Colonic mucosa (tissue), 4 donors: ENCODE data around the gene FBXL16. TPM values are rescaled to one million over a fixed set of nuclear protein-coding genes. Genes with fewer than 3 reads are reported as not detected.

Experiments
- DNase-seq: peaks from one replicate; pipeline ENCODE4 v3.0.0-alpha.2; 2020
- H3K27ac ChIP-seq: fragments of 200-600 bp; one replicate; pipeline ENCODE4 v1.8.0; 2021
- H3K27me3 ChIP-seq: fragments of 200-600 bp; one replicate; pipeline ENCODE4 v1.8.0; 2021
- H3K36me3 ChIP-seq: fragments of 200-600 bp; one replicate; pipeline ENCODE4 v1.8.0; 2021
- H3K4me1 ChIP-seq: fragments of 200-600 bp; one replicate; pipeline ENCODE4 v1.8.0; 2021; ENCODE audit warnings: mild to moderate bottlenecking
- H3K4me3 ChIP-seq: fragments of 200-600 bp; one replicate; pipeline ENCODE4 v1.8.0; 2021
- H3K9ac ChIP-seq, 2 donors: one replicate each; pipeline ENCODE4 v1.7.0; 2013; ENCODE audit warnings: control low read depth in 2 of 2, low read depth in 2 of 2, low read length in 2 of 2
- H3K9me3 ChIP-seq: fragments of 200-600 bp; one replicate; pipeline ENCODE4 v1.8.0; 2021
- CTCF ChIP-seq: fragments of 200-600 bp; IDR thresholded peaks from one replicate; pipeline ENCODE4 v1.8.0; 2022; ENCODE audit warnings: antibody characterized with exemption, mild to moderate bottlenecking
- intact Hi-C: fragments of 100-400 bp; cut with DNase I; formaldehyde crosslinking; loops from one replicate; pipeline ENCODE4 v1.14.1; 2022
- total RNA-seq, 2 donors: library from RNA; stranded (reverse); fragmentation: NEBNext Ultra II Directional in 1 of 2; extraction: Animal tissue kit (Norgen Biotek cat#: 25700) in 1 of 2; gene quantifications; one replicate each; pipeline ENCODE4 v1.2.1, GENCODE V29; 2021
- donor health status: healthy.
- donor health status: DM: no; HTN: no; CAD: no.
- donor health status: DM: no; HTN: no; CAD: no.

Gene FBXL16
- total RNA-seq, 2 donors from 2014 or later: 2.0 to 2.2 TPM

GRCh38 chr16:689175-689897 lies 16.3 kb downstream of the FBXL16 start:
- peaks cover 20% of the 10 kb centered on the region for H3K4me1 ChIP-seq
- DNase-seq: no peak
- intact Hi-C loops: no loop called here
- peak overlapping the region; percentile 75 for H3K4me3 ChIP-seq
- peaks cover 17% of the 10 kb centered on the region for H3K27me3 ChIP-seq
- H3K9ac ChIP-seq: peak overlapping the region; percentile 79 to 89
- no peaks in the 10 kb centered on the region for H3K36me3 ChIP-seq
- no peaks in the 10 kb centered on the region for H3K9me3 ChIP-seq
- H3K27ac ChIP-seq: no peak overlapping the region
- TF ChIP-seq CTCF: no peak

- peaks cover 4% of the 10 kb centered on the region for H3K36me3 ChIP-seq
- H3K9ac ChIP-seq: no peak overlapping the region
- DNase-seq: no peak
- intact Hi-C loops: no loop called here
- no peaks in the 10 kb centered on the region for H3K9me3 ChIP-seq
- H3K4me1 ChIP-seq: peaks cover 26% of the 10 kb centered on the region
- H3K27ac ChIP-seq: no peak overlapping the region
- H3K4me3 ChIP-seq: no peak overlapping the region
- H3K27me3 ChIP-seq: peaks cover 3% of the 10 kb centered on the region
- no peak for TF ChIP-seq CTCF
Observed at GRCh38 chr16:687499-687898, 18.1 kb downstream of the FBXL16 start.

- intact Hi-C loops: no loop called here
- no peak overlapping the region for H3K27ac ChIP-seq
Observed at GRCh38 chr16:686459-687260, 18.9 kb downstream of the FBXL16 start.

GRCh38 chr16:685967-686366 lies 19.6 kb downstream of the FBXL16 start:
- Histone ChIP-seq H3K36me3 (peaks cover 6% of the 10 kb centered on the region), H3K4me3 (no peak overlapping the region), H3K27ac (no peak overlapping the region), H3K4me1 (peaks cover 41% of the 10 kb centered on the region), H3K9me3 (no peaks in the 10 kb centered on the region), H3K27me3 (no peaks in the 10 kb centered on the region), H3K9ac (no peak overlapping the region)
- TF ChIP-seq CTCF: peak; percentile 44
- intact Hi-C loops: no loop called here
- peak; percentile 70 for DNase-seq

More at GRCh38 chr16:686459-687260, 18.9 kb downstream of the FBXL16 start:
- H3K4me1 ChIP-seq: peaks cover 34% of the 10 kb centered on the region
- H3K27me3 ChIP-seq: no peaks in the 10 kb centered on the region
- H3K4me3 ChIP-seq: no peak overlapping the region
- no peak overlapping the region for H3K9ac ChIP-seq
- H3K9me3 ChIP-seq: no peaks in the 10 kb centered on the region
- no peak for TF ChIP-seq CTCF
- DNase-seq: no peak
- peaks cover 6% of the 10 kb centered on the region for H3K36me3 ChIP-seq

- H3K9ac ChIP-seq: no peak overlapping the region
- H3K27ac ChIP-seq: no peak overlapping the region
- no peaks in the 10 kb centered on the region for H3K9me3 ChIP-seq
- intact Hi-C loops: no loop called here
- H3K36me3 ChIP-seq: peaks cover 6% of the 10 kb centered on the region
- H3K27me3 ChIP-seq: no peaks in the 10 kb centered on the region
- H3K4me3 ChIP-seq: peak overlapping the region; percentile 63
- peaks cover 43% of the 10 kb centered on the region for H3K4me1 ChIP-seq
- no peak for TF ChIP-seq CTCF
- DNase-seq: no peak
Observed at GRCh38 chr16:684961-685696, 20.5 kb downstream of the FBXL16 start.
